ENCODE data around the gene RAET1L.
"Not testable (repeated sequence)": the region's sequence is repeated elsewhere in the genome, so short reads cannot be mapped to it uniquely, and the experiment has no call there.

The RAET1L gene, protein sequence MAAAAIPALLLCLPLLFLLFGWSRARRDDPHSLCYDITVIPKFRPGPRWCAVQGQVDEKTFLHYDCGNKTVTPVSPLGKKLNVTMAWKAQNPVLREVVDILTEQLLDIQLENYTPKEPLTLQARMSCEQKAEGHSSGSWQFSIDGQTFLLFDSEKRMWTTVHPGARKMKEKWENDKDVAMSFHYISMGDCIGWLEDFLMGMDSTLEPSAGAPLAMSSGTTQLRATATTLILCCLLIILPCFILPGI

DNA sequence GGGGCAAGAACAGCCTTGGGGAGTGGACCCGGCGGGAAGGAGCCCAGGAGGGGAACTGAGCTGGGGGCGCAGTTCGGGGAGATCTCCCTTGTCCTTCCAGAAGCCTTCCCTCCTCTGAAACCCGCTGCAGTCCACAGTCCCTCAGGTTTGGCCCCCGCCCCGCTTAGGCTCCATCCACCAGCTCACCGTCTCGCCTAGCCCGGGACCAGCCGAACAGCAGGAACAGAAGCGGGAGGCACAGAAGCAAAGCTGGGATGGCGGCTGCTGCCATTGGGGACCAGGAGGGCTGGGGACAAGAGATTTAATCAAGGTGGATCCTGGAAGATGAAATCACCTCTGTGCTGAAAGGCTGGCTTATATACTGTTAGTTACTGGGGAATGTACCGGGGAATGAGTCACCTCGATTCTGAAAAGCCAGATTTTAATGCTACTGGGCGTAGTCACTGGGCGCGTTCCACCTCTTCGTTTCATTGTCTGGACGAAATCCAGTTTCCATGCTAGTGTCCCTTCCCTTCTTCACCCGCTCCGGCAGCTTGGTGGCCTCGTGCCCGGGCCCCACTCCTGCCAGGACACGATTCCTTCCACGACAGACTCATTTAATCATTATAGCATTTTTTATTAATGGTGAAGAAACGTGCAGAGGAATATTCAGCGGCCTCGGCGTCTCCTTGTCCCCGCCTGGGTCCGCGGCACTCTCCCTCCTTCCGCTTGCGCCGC, at the start of gene RAET1L:
Gene RAET1L (minus strand): TSS at position 332 of the 717 bp plus-strand sequence. CDS start 61 bp downstream, at position 271.
- no peak for FAIRE-seq

DNA sequence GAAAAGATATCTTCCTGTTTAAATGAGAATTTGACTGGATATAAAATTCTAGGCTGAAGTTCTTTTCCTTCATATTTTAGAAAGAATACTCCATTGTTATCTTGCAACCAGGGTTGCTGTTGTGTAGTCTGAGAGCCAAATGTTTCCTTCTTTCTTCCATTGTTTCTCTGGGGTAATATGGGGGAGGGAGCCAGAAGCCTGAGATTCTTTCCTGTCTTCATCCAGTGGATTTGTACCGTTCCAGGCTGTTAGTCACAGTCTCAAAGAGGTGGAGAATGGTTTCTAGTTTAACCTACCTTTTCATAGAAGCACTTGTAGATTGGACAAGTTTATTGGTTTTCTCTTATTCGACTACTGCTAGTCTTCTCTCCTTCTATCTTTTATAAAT, 49.7 kb upstream of the RAET1L start:
- FAIRE-seq, result no peak

DNA sequence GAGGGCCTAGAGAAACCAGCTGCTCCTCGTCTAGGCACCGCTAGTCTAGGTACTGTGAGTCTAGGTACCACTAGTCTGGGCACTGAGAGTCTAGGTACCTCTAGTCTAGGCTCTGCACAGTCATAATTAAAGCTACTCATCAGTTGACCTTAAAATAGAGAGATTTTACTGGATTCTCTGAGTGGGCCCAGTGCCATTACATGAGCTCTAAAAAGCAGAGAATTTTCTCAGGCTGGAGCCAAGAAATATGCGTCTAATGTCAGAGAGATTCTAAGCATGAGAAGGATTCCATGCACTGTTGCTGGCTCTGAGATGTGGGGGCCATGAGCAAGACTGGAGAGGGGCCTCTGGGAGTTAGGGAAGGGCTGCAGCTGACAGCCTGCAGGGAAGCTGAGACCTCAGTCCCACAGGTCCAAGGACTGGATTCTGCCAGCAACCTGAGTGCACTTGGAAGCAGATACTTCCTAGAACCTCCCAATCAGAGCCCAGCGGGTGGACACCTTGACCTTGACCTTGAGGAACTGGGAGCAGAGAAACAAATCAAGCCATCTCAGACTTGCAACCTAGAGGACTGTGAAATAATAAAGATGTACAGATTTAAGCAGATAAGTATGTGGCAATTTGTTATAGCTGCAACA, 49.2 kb upstream of the RAET1L start:
- not testable (repeated sequence) for FAIRE-seq

DNA sequence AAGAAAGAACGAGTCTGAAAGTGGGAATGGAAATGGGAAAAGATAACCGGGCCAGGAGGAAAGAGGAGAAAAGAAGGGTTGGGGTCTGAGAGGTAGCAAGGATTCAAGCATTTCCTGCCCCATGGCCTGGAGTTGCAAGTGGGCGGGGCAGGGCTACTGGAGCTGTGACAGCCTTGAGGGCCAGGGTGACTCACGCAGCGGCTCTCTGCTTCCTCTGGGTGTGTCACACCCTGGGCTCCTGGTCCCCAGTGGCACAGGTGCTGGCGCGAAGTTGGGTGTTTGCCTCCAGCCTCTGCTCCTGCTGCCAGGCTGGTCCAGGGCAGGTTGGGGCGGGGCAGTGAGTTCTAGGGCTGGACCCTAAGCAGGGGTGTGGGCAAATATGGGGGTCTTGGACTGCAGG, 46.9 kb upstream of the RAET1L start:
- FAIRE-seq, result no peak

DNA sequence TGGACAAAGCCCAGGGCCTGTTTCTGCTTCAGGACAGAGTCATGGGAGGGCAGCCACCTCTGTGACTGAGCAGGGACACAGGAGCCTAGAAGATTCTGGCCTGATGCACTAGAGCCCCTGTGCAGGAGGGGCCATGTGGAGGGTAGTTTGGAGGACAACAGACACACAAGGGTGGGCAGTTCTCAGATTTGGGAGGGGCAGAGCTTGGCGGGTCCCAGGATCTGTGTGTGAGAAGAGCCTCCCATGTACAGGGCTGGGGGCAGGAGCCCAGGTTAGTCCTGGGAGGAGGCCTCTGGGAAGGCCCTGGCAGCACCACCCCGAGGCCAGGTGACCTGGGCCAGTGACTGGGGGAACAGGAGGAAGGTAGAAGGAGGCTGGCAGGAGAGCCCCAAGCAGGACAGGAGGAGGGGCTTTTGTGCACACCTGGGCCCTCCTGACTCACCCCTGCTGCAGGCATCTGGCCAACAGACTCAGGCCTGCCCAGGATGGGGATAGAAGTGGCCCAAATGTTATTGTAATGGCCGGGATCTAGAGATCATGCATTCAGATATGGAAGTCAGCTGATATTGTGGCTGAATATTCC, 45.0 kb upstream of the RAET1L start:
- no peak for FAIRE-seq

DNA sequence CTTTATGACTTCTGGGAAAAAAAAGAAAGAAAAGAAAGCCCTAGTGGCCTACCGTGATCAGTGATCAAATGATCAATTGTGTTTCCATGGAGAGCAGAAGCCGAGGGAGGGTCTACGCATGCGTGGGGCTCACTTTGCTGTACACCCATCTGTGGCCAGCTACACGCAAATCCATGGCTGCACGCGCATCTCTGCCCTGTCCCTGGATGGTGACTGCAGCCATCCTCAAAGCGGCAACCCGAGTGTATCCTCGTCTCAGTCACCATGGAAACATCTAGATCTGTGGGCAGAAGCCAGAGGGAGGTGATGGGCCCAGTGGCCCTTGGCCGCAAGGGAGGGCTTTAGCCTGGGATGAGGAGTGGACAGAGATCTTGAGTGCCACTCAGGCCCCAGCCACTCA, 44.4 kb upstream of the RAET1L start:
- FAIRE-seq, result no peak

DNA sequence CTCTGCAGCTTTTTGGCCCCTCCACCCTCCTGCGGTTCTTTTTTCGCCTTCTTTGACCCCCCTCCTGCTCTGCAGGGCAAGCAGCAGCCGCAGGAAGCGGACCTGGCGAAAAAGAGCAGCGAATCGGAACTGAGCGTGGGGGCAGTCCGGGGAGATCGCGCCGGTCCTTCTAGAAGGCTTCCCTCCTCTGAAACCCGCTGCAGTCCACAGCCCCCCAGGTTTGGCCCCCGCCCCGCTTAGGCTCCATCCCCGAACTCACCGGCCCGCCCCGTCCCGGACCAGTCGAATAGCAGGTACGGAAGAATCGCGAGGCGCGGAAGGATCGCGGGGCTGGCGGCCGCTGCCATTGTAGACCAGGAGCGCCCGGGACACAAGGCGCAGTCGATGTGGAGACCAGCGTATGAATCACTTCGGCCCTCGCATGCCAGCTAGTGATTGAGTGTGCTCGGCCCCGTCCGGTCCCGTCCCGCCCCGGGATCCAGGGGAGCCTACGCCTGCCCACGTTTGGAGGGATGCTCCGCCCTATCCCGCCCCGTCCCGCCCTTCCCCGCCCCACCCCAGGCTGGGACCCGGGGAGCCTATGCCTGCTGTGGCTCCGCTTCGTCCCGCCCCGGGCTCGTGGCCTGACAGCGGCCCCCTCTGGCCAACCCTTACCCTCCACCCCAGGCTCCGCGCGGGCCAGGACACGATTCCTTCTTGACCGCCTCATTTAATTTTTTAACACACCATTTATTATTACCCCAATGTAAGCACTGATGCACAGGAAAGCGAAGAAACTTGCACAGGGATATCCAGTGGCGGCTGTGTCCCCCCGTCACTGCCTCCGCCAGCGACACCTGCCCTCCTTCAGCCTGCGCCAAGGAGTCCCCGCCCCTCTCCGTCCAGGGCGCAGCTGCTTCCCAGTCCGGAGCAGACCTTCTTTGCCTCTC, 43.7 kb upstream of the RAET1L start, which contains the start of gene ULBP3:
Gene ULBP3 (minus strand): TSS at position 402 of the 929 bp plus-strand sequence. CDS start 55 bp downstream, at position 347.
- no peak for FAIRE-seq

DNA sequence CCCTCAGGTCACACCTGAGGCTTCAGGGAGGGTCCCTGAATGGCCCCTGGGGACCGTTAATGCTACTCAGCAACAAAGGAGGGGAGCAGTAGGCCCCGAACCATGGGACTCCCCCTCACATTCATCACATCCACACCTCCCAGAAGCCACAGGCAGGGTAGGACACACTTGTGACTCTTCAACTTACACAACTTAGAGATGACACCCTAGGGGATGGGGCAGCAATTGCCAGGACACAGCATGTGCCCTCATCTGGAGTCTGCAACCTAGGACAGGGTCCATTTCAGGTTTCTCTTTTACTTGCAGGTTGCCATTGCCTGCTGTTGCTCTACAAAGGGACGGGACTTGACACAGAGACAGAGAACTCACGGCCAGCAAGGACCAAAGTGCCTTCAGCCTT, 42.8 kb upstream of the RAET1L start:
- FAIRE-seq, result no peak

DNA sequence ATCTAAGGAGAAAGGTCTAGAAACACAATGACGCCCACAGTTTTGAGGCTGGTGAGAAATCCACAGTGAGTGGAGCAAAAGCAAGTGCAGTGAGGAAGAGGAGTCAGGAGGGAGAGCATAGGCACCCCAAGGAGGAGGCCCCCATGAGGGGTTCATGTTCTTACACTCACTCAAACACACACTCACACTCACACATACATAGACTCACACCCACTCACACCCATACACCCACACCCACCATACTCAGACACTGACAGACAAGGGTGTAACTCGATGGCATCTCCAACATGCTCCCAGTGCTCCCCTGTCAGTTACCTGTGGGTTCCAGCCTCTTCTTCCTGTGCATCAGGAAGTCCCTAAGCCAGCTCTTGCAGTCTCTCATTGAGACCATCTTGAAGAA, 39.8 kb upstream of the RAET1L start:
- no peak for FAIRE-seq

DNA sequence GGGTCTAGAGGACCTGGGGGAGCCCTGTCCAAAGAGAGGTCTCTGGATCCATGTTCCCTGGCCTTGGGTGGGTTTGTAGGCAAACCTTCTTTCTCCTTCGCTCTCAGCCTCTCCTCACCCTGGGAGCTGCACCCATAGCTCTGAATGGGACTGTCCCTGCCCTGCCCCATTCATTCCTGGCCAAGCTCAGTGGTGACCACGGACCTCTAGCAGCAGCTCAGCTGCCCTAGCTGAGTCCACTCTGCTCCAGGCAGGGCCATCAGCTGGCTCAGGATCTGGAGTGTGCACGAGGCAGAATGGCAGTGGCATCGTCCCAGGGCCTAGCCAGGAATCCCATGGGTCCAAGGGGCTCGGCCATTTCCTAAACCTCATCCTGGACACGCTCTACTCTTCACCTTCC, 38.3 kb upstream of the RAET1L start:
- no peak for FAIRE-seq

DNA sequence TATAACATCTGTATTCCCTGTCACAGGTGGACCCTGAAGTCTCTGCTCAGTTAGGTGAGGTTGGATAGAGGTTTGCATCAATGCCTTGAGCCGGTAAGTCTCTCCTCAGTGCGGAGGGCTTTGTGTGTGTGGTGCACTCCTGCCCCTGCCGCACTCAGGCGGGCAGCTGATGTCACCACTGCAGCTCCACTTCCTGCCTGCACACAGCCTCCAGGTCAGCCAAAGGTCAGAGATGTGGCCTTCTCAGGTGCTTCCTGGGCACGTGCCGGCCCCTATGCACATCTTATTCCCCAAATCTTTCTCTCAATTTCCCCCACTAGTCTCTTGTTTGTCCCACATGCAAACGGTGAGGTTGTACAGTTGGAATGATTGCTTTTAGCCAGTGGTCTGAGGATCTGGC, 34.6 kb upstream of the RAET1L start:
- FAIRE-seq, result not testable (repeated sequence)

DNA sequence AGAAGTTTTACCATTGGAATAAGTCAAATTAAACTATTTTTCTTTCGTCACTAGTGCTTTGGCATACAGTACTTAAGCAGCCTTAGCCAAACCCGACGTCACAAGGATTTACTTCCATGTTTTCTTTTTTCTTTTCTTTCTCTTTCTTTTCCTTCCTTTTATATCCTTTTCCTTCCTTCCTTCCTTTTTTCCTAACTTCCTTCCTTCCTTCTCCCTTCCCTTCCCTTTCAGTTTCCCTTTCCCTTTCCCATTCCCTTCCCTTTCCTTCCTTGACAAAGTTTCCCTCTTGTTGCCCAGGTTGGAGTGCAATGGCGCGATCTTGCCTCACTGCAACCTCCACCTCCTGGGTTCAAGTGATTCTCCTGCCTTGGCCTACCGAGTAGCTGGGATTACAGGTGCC, 33.7 kb upstream of the RAET1L start:
- FAIRE-seq, result no peak

DNA sequence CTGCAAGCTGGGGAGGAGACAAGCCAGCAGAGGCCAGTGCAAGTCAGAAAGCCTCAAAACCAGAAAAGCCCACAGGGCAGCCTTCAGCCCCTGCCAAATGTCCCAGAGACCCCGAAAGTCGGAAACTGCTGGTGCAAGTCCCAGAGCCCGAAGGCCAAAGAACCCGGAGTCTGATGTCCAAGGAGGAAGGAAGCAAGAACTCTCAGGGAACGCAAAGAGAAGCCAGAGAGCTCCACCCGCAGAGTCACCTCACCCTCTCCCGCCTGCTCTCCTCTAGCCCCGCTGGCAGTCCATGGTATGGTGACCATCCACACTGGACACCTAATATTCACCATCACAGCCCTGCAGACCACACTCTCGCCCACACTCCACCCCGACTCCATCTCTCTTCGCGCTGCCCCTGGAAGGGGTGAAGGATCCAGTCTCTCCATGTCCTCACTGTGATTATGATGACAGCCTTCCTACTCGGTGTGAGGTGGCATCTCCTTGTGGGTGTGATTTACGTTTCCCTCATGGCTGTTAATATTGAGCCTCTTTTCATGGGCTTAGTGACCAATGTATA, 33.0 kb upstream of the RAET1L start:
- no peak for FAIRE-seq

DNA sequence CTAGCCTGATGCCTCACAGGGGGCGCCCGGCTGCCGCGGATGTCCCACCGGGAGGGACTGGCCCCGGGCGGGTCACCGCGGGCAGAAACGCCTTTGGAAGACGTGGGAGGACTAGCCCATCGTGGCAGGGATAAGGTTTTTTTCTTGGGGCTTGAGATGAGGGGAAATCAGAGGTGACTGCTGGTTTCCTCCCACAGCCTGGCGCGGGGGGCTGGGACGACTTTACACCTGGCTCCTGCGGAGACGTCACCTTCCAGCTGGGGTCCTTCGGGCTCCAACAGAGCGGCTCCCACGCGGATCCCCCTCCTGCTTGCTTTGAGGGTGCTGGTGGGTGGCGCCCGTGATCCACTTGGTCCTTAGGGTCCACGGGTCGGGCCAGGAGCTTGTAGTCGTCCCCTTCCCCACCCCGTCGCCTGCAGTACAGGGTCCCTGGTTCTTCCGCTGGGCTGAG, 32.2 kb upstream of the RAET1L start:
- FAIRE-seq, result no peak

DNA sequence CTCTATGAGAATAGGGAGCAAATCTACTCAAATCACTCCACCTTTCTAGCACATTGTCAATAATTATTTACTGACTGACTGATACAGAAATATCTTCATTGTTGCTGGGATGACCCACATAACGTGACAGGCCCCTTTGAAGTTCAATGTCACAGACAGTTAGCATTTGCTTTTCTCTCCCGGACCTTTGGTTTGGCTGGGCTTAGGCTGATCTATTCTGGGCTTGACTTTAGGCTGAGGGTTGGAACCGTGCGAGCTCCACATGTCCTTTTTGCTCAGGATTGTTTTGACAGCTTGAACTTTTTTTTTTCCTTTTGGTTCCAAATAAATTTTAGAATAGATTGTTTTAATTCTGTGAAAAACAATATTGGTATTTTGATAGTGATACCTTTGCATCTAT, 31.6 kb upstream of the RAET1L start:
- no peak for FAIRE-seq

DNA sequence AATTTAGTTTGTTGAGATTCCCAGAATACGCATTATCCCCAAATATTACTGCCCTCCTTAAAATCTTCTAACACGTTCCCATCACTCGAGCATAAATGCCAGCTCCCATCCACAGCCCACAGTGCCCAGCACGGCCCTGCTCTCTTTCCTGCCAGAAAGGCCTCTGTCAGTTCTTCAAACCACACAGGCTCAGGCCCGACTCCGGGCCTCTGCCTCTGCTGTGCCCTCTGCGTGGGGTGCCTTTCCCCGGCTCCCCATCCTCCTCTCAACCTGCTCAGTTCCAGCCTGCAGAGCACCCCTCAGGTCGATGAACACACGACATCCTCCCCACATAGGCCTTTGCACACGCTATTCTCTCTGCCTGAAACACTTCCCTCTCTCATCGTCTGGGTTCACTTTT, 30.8 kb upstream of the RAET1L start:
- no peak for FAIRE-seq

DNA sequence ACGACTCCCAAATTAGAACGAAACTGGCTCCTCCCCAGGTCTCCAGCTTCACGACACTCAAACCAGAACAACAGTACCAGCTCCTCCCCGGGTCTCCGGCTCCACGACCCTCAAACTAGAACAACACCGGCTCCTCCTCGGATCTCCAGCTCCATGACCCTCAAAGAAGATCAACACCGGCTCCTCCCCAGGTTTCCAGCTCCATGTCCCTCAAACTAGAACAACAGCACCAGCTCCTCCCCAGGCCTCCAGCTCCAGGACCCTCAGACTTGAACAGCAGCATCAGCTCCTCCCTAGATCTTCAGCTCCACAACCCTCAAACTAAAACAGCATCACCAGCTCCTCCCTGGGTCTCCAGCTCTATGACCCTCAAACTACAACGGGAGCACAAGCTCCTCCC, 29.8 kb upstream of the RAET1L start:
- no peak for FAIRE-seq

DNA sequence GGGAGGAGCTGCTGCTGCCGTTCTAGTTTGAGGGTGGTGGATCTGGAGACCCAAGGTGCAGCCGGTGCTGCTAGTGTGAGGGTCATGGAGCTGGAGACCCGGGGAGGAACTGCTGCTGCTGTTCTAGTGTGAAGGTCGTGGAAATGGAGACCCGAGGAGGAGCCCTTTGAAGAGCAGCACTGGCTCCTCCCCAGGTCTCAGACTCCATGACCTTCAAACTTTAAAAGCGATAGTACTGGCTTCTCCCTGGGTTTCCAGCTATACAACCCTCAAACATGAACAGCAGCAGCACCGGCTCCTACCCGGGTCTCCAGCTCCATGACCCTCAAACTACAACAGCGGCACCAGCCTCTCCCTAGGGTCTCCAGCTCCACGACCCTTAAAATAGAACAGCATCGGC, 28.1 kb upstream of the RAET1L start:
- FAIRE-seq, result no peak

DNA sequence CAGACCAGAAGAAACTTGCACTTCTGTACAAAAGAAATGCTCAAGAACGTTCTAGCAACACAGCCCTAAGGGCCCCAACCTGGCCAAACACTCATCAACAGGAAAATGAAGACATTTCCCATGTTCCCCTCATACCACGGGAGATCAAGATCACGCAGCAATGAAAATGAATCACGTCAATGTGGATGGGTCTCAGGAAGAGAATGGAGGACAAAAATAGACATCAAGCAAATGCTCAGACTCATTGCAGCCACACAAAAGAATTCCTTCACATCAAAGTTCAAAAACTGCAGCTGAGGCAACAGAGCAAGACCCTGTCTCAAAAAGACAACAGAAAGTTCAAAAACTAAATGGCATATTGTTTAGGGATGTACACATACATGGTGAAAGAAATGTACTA, 25.5 kb upstream of the RAET1L start:
- no peak for FAIRE-seq

DNA sequence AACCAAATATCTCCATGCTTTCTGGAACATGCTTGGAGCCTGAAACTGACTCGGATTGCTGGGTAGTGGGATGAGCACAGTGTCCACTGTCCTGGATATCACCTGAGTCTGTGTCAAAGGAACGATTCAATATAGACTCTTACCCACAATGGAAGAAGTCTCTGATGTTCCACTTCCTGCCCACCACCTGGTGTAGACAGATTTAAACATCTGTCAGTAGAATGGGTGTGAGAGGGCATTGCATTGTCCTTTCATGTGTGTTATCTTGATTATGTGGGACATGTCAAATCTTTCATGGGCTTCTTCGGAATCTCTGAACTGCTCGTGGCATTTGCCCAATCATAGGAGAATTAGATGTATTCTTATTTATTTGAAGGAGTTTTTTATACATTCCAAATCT, 22.8 kb upstream of the RAET1L start:
- no peak for FAIRE-seq

DNA sequence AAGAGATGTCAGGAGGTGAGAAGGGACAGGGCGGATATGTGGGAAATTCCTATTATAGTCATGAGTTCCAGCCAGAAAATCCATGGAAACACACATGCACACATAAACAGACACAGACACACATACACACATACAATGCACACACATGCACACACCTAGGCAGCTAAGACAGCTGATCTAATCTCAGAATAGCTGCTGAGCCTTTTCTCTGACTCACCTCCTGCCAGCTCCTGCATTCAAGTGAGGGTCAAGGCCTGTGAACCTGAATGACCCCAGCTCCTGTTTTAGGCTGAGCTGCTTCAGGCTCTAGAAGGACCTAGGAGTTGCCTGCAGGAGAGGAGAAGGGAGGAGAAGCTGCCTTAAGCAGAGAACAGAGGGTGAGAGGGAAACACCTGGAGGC, 21.6 kb upstream of the RAET1L start:
- FAIRE-seq, result no peak

DNA sequence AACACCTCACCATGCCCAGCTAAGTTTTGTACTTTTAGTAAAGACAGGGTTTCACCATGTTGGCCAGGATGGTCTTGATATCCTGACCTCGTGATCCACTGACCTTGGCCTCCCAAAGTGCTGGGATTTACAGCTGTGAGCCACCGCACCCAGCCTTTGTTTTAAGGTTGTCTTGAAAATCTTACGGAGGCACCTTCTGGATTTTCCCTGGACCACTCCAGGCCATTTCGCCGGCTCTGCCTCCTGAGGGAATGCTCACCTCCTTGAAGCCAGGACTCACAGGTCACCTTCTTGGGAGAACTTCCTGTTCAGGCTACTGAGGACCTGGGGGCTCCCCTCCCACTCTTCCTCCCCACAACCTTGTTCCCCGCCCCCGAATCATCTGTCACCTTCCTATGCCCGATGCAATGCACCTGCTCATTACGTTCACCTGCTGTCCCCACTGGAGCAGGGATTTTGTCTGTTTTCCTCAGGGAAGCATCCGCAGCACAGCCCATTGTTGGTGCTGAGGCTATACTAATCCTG, 19.4 kb upstream of the RAET1L start:
- no peak for FAIRE-seq

Data from A204.1 (cell line).